ENCODE results near the gene CORO2B.
"Not testable (repeated sequence)": the region's sequence is repeated elsewhere in the genome, so short reads cannot be mapped to it uniquely, and the experiment has no call there.

The CORO2B gene

DNA sequence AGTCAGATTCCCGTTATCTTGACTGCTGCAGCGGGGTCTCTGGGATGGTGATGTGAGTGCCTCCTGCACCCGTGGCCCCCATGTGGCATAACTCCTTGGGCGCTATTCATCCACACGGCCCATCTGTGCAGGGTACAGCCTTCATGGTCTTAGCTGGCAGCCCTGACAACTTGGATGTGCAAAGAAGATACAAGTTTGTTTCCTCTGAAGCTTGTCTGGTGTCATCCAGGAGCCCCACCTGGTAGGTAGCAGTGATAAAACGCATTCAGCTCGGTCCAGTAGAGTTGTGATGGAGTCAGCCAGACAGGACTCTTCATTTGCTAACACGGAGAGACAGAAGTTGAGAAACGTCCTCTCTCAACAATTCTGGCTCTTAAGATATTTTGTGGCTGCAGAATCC lies 53.3 kb downstream of the CORO2B start:
- no peak for DNase-seq

DNA sequence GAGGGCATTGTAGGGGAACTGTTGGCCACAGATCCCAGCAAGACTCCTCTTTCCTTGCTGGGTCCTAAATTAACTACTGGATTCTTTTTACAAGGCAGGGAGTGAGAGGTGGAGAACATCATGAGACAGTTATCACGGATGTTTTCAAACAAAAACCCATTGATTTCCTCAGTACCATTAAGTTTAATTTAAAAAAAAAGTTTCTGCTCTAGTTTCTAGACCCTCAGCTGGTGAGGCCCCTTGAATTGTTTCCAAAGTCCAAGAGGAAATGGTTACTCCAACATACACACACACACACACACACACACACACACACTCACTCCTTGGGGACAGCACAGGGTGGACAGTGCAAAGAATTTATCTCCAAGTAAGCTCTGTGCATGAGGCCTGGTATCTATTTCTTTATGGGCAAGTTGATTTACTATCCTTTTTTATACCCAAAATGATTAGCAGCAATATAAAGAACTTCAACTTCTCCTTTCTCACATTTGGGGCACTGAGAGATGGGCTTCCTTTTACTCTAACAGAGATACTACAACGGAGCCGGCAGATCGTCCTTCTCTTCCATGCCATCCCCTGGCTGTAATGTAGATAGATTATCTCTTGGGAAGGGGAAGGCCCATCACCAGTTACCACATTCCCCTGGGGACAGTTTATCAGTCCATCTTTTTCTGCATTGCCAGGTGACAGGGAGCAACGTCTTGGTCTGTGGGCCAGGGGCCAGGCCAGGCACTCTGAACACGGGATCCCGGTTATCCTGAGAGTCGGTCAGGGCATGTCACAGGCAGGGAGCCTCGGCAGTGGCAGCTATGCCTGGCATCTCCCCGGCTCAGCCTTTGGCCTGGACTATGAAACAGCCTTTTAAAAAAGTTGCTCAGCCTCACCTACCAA lies 54.7 kb downstream of the CORO2B start:
- no peak for DNase-seq

DNA sequence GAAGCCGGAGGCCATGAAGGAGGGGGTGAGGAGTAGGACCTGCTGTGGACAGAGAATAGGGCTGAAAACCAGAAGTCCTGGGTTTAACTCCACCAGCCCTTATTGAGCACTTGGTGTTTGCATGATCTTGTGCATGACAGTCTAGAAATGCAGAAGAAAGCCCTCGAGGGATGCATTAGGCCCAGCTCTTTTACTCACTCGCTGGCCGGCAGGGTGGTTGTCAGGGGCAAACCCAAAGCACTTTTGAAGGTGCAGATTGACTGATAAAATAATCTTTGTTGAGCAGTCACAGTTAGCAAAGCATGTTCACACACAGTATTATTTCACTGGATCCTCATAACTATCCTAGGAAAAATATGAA lies 55.3 kb downstream of the CORO2B start:
- DNase-seq, result no peak

GRCh38 chr15:68634531-68634930 lies 55.7 kb downstream of the CORO2B start:
- no peak for DNase-seq

GRCh38 chr15:68635141-68635540 lies 56.3 kb downstream of the CORO2B start:
- no peak for DNase-seq

- DNase-seq, result no peak
These were observed 57.5 kb downstream of the CORO2B start for GRCh38 chr15:68636256-68636655.

- DNase-seq, result no peak
These were observed 59.1 kb downstream of the CORO2B start for GRCh38 chr15:68637767-68638404.

- no peak for DNase-seq
These were observed 60.2 kb downstream of the CORO2B start for GRCh38 chr15:68638953-68639515.

DNA sequence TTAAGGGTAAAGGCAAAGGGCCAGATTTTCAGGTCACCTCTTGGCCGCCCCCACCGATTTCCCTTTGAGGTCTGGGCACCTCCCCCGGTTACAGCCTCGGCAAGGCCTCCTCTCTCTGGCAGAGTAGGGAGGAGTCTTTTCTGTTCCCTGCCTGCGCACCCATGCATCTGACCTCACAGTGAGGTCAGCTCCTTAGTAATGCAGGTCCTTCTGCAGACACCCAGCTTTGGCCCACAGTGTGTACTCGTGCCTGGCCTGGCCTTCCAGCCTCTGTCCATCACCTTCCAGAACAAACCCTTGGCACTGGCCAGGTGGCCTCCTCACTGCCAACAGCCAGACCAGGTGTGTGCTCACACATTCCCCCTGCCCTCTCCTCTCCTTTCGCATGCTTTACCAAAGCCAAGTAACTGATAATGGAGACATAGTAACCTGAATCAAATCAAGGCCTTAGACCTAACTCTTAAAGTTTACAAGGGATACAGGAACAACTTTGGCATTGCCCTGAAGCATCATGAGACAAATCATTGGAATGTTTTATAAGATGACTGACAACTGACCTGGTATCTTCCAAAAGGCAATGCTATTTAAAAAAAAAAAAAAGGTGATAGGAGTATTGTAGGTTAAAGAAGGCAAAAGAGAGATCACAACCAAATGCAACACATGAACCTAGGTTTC lies 61.3 kb downstream of the CORO2B start:
- DNase-seq, result no peak

DNA sequence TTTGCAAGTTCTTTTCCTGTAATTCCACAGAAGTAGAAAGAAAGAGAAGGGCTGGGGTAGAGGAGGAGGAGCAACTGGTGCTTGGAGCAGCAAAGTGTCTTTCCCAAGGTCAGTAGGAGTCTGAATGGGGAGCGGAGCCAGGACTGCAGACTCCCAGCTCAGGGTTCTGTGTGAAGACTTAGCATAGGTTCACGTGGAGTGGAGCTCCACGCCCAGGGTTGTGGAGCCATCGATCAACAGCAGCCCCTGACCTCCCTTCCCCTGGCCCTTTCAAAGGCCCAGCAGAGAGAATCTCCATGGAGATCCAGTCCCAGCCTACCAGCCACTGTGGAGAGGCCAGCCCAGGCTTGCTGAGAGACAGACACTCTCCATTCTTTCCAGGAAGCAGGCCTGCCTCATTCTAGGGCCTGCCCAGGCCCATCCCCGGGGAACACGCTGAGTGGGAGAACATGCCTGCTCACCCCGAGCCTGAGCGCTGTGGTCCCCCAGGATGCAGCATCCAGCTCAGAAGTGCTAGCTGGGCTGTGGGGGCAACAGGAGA lies 62.1 kb downstream of the CORO2B start:
- DNase-seq, result no peak

DNA sequence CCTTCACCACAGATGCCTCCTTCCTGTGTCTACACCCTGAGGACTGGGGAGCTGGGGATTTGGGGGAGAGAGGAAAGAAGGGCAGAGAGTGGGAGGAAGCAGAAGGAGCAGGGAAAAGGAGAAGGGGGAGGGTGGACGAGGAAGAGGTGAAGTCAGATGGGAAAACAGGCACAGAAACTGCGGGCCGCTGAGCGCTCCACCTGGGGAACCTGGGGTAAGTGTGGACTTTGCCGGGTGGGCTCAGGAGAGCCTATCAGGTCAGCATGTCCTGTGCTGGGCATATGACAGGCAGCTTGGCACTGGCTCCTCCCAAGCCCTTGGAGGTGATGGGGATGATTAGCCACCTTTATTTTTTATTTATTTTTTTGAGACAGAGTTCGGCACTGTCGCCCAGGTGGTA lies 62.6 kb downstream of the CORO2B start:
- no peak for DNase-seq

DNA sequence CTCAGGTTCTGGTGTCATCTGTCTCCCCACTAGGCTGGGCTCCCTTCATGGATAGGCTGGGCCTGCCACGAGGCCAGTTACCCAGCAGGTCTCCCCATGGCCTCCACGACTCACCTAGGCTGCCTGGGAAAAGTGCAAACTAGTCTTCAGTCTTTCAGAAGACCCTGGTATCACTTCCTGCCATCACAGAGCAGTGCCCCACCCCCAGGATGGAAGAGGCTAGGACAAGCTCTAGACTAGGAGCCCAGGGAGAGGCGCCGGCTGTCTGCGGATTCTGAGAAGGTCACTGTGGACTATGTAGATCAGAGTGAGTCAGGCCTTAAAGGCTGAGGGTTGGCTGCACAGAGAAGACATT lies 63.7 kb downstream of the CORO2B start:
- DNase-seq, result no peak

DNA sequence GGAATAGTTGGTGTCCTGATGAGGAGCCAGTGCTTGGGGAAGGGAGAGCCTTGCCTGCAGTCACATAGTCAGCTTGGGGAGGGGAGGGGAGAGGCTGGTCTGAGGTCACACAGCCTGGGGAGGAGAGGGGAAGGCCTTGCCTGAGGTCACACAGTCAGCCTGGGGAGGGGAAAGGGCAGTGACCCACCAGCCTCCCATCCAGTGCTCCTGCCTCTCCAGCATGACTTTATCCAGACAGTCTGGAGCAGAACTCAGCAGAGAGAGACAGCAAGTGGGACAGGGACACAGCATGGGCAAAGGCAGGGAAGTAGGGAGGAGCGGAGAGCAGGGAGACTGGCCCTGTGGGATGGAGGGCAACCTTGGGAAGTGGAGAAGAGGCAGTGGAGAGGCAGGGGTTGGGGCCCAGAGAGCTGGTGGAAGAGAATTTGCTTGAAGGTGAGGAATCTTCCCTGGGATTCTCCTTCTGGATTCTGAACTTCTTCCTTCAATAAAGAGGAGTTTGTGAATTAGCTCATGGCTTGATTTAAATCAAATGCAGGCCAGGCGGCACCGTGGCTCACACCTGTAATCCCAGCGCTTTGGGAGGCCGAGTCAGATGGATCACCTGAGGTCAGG lies 64.5 kb downstream of the CORO2B start:
- no peak for DNase-seq

DNA sequence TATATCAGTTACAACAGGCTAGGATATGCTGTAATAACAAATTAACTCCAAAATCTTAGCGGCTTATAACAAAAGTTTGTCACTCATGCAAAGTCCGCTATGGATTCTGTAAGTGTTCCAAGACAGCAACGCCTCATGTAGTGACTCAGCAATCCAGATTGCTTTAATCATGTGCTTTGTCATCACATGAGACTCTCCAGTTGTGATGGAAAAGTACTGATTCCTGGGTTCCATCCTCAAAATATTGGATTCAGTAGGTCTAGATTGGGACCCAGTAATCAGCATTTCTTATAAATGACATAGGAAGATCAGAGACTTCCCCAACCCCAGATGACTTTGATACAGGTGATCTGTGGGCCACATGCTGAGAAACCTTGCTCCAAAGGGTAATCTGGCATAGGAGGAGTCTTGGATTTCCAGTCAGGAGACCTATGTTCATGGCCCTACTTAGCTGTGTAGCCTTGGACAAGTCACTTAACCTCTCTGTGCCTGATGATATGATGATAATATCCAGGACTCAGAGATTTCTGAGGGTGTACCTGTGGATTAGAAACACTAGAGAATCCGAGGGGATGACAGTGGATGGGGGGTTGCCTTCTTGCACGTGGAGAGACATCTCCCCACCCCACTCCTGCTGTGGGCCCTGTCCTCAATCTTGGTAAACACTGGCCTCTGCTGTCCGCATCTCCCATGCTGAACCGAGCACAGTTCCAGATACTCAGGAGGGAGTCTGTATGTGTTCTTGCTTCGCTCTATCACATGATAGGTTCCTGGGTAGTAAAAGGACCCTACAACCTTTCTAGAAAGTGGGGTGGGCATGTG lies 65.5 kb downstream of the CORO2B start:
- DNase-seq, result no peak

DNA sequence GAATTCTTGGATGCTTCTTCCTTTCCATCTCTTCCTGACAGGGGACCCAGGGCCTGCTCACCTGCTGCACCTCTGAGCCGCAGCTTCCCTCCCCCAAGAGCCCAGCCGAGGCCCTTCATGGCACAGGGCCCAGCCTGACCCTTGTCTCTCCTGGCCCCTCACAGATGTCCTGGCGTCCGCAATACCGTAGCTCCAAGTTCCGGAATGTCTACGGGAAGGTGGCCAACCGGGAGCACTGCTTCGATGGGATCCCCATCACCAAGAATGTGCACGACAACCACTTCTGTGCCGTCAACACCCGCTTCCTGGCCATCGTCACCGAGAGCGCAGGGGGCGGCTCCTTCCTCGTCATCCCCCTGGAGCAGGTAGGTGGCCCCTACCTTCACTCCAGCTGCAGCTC lies 66.2 kb downstream of the CORO2B start:
- DNase-seq, result no peak

DNA sequence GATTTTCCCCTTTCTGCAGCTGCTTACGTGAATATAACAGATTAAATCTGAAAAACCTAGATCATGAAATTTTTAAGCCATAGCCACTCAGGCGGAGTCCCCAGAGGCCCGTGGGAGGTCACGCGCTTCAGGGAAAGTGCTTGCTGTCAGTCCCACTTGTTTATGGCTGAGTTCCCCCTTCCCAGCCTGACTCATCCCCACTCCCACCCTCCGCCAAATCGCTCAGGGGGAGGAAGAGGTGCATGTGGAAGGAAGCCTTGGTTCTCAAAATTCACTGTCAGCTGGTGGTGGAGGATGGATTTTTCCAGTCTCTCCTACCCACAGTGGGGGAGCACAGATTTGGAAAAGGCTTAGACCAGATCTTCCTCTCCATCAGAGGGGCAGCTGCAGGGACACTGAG lies 67.4 kb downstream of the CORO2B start:
- no peak for DNase-seq

- DNase-seq, result no peak
These were observed 67.9 kb downstream of the CORO2B start for GRCh38 chr15:68646696-68647095.

- DNase-seq, result not testable (repeated sequence)
These were observed 68.6 kb downstream of the CORO2B start for GRCh38 chr15:68647361-68647760.

GRCh38 chr15:68650901-68651709 lies 72.3 kb downstream of the CORO2B start:
- DNase-seq, result peak; percentile 41

DNA sequence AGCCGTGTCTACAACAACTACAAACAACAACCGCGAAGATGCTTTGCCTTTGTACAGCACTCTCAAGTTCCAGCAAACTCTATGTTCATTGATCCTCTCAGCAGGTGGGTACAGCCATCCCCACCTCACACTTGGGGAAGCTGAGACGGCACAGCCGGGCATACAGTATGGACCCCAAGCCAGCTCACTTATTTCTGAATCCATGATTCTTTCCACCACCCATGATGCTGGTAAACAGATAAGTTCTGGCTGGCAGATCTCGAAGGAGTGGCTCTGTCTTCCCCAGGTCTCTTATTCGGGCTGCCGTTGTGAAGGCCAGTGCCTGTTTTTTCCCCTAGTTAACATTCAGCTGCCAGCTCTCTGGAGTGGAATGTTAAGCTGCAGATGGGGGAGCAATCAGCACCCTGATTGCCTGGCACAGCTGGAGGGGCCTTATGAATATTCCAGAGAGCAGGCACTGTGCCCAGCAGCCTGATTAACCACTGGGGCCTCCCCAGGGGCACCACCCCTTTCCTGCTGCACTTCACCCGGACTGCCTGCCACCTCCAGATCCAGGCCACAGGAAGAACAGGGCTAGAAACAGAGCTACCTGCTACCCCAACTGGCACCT lies 73.2 kb downstream of the CORO2B start:
- DNase-seq, result no peak
